Measurements from ENCODE around the gene ZMIZ1.

ZMIZ1 gene

DNA sequence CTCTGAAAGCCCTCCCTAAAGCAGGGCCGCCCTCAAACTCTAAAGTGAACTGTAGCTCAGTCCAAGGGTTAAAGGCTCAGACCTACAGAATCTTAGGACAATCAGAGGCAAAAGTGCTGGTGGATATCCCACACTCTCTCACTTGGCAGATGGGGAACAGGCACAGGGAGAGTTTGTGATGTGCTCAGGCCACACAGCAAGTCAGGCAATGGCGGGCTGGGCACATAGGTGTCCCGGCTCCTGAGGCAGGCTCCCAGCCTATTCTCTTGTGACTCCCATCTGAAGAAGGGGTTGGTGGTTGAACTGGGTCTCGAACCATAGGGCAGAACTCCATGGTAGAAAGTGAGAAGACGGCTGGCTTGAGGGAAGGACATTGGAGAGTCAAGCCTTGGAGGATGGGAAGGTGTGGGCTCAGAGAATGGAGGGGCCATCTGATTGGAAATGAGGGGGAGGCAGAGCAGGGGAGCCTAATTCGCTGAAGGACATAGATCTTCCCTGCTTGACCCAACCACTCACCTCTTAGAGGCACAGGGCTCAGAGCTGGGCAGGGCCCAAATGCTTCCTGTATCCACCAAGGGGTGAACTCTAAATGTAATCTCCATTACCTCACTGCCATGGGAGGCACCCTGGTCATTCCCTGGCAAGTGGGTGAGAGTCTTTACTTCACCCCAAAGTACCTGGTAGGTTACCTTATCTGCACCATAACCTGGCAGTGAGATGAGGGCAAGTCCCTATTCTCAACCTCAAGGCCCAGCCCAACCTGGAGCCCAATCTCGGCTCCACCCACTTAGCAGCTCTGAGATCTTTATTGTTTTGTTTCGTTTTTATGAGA lies 4.9 kb upstream of the ZMIZ1 start:
- no peak for FAIRE-seq
- DNase-seq (ENCODE audit: extremely low spot score, insufficient read length, low read depth) = no peak

GRCh38 chr10:79065091-79065551 lies 3.6 kb upstream of the ZMIZ1 start:
- FAIRE-seq = no peak
- no peak for DNase-seq (ENCODE audit: extremely low spot score, insufficient read length, low read depth)

DNA sequence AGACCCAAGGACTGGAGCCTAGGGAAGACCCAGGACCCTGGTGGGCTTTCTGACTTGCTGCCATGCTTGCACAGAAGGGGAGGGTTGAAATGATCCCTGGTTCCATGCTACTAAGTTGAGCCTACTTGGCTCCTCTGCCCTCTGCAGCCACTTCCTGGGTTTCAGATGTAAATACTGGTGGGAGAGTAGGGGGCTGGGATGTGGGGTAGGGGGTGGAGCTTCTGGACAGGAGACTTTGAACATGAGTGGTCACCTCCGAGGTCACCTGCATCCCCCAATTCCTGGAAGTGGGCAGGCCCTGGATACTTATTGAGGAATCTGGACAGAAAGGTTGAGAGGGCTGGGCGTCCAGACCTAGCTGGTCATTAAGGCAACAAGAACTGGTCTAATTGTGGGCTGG lies 2.9 kb upstream of the ZMIZ1 start:
- FAIRE-seq = no peak
- DNase-seq (ENCODE audit: extremely low spot score, insufficient read length, low read depth) = no peak

DNA sequence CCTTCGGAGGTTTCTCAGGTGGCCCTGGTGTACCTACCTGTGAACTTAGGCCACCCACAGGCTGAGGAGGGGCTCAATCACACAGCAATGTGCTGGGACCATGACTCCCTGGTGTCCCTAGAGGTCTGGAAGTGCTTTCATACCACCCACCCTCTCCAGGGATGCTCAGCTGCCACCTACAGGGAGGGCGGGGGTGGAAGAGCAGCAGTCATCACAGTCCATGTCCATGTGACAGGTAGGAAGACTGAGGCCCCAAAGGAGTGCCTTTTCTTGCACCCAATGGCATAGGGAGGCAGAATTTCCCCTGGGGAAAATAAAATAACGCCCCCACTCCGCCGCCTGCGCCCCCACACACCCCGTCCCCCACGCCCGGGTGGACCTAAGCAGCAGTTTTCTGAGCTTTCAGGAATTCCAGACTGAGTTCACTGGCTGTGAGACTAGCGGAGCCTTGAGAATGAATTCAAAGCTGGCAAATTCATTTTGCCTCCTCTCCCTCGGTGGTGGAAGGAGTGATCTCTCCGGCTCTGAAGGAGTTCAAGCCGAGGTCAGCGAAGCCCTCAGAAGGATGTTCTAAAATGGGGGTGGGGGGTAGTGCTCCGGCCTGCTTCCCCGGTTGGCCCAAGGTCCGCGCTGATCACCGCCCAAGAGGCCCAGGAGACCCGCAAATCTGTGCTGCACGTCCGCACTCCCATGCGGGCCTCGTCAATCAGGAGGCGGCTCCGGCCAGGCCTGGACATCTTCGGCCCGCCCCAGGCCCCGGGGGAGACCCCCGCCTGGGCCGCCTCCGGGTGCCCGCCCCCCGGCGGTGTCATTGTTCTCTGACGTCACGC lies 2.1 kb upstream of the ZMIZ1 start:
- no peak for DNase-seq (ENCODE audit: extremely low spot score, insufficient read length, low read depth)

DNA sequence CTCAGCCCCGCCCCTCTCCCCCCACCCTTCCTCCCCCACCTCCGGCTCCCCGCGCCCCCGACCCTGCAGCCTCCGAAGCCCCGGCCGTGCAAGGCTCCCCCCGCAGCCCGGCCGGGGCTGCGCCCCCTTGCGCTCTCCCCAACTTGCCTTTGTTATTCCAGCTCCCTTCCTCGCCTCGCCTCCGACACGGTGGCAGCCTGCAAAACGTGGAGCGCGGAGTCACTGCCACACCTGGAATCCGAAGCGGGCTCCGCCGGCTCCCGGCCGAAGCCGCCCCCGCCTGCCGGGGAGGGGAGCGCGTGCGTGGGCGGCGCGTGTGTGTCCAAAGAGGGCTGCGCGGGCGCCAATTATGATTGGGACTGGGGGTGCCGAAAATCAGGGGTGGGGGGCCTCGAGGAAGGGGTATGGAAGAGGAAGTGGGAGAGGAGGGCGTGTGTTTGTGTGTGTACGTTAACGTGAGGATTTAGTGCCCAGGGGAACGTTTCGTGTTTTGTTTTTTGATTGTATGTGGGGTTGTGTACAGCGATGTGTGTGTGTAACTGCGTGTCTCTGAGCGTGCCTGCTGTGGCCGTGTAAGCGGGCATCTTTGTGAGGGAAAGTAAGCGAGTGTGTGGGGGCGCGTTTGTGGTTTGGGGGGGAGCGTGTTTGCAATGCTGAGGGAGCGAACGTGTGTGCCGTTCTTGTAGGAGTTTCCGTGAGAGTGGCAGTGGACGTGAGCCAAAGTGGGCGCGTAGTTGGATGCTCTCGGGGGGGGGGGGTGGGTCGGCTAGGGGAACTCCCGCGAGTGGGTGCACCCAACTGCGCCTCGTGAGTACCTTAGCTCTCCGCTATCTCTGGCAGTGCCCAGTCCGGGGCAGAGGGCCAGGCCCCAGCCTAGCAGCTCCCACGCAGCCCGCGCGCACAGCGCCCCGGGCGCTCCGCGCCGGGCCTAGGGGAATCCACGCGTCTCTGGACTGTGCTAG lies 1.2 kb upstream of the ZMIZ1 start:
- FAIRE-seq = peak; percentile 60

More for the DNA sequence above, 2.1 kb upstream of the ZMIZ1 start:
- no peak for FAIRE-seq

DNA sequence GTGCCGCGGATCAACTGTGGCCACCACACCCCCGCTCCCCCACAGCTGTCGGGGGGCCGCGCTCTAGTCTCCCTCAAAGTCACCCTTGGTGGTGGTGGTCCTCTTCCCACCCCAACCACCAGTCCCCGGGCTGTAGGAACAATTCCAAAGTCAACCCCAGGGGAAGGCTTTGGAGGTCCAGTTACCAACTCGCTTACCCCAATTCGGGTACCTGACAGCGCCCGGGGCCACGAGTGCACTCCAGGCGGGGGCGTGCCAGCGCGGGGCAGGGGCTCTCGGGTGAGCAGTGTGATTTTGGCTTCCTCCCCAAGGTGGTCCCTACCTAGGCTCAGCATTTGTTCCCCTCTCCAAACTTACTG lies 584 bp upstream of the ZMIZ1 start:
- DNase-seq (ENCODE audit: extremely low spot score, insufficient read length, low read depth) = no peak
- FAIRE-seq = no peak

More for the DNA sequence above, 1.2 kb upstream of the ZMIZ1 start:
- DNase-seq (ENCODE audit: extremely low spot score, insufficient read length, low read depth) = peak; percentile 67

- DNase-seq (ENCODE audit: extremely low spot score, insufficient read length, low read depth) = no peak
- FAIRE-seq = no peak
These were observed 737 bp downstream of the ZMIZ1 start for GRCh38 chr10:79069325-79070080.

DNA sequence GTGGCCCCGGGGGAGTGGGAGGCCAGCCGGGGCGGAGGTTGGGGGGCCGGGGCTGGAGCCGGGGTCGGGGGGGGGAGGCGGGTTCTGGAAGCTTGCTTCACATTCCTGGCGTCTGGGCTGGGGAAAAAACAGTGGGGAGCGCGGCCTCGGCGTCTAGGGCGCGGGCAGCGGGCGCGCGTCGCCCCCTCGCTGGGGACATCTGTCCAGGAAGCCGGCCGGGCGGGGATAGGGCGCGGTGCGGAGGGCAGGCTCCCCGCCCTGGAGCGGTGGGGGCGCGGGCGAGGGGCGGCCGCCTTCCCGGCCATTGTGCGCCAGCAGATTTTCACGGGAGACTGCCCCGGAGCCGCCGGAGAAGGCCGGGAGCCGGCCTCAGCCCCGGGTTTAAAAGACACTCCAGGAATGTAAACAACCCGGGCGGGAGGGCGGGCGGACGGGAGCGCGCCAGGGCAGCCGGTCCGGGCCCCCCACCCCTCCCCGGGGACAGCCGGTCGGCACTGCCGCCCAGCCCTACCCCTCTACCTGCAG lies 1.4 kb downstream of the ZMIZ1 start:
- FAIRE-seq (no peak), DNase-seq (ENCODE audit: extremely low spot score, insufficient read length, low read depth) (no peak)

DNA sequence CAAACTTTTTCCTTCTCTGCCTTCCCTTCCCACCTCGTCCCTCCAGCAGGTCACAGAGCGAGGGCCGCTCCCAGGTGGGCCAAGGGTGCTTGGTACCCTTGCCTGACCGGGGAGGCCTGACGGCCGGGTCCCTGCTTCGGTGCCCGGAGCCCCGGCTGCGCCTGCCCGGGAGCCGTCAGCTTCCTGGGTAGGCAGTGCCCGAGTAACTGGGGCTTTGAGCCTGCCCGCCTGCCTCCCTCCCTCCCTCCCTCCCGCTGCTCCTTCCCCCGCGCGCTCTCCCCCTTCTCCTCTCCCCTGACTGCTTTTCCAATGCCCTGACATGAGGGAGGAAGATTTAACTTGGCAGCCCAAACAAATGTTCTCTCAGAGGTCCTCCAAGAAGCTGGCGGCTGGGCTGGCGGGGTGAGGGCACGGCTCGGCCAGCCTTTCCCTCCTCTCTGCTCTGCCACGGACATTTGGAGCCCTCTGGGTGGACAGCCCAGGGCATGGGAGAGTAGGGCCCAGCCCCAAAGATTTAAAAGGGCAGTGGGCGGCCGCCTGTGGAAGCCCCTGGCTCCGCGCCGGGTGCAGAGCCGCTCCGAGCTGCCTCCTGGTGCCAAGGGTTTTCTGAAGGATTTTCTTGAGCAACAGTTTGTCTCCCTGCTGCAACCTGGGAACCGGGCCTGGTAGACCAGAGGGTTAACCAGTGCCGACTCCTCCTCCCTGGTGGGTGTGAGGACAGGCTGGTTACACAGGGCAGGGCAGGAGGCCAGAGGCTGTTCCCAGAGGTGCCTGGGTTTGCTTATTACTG lies 2.0 kb downstream of the ZMIZ1 start:
- DNase-seq (ENCODE audit: extremely low spot score, insufficient read length, low read depth) (no peak), FAIRE-seq (no peak)

- FAIRE-seq (no peak), DNase-seq (ENCODE audit: extremely low spot score, insufficient read length, low read depth) (no peak)
These were observed 2.7 kb downstream of the ZMIZ1 start for GRCh38 chr10:79071396-79071923.

DNA sequence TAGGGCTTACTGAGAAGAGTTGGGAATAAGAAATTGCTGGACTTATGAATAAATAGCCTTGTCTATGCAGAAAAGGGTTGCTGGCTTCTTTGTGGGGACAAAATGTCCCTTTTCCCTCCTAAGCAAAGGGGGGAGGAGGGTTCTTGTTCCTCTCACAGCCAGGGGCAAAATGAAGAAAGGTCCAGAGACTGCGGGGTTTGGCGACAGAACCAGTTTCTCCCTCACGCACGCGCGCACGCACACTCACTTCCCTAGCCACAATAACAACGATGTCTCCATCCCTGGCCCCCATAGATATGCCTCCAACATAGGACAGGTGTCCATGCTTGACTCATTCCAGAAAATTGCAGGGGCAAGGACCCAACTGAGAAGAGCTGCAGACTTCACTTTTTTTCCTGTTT lies 3.3 kb downstream of the ZMIZ1 start:
- DNase-seq (ENCODE audit: extremely low spot score, insufficient read length, low read depth) (no peak), FAIRE-seq (no peak)

- no peak for DNase-seq (ENCODE audit: extremely low spot score, insufficient read length, low read depth)
- FAIRE-seq = no peak
These were observed 4.4 kb downstream of the ZMIZ1 start for GRCh38 chr10:79072994-79073645.

GRCh38 chr10:79073784-79074432 lies 5.1 kb downstream of the ZMIZ1 start:
- DNase-seq (ENCODE audit: extremely low spot score, insufficient read length, low read depth) = no peak
- FAIRE-seq = no peak

DNA sequence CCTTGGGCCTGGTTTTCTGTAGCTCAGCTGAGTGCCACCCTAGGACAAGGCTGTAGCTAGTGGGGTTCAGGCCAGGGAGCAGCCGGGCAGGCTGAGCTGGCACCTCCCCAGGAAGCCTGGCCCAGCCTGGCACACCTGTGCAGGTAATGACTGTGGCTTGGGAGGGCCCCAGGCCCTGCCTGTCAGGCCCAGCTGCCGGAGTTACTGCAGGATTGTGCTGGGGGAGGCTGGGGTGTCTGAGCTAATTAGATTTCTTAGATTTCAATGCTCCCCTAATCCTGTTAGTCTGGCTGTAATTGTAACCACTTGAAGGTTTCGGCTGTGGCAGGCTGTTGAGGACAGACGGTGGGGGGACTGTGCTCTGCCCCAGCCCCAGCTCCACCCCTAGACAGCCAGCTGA lies 6.0 kb downstream of the ZMIZ1 start:
- FAIRE-seq = no peak

DNA sequence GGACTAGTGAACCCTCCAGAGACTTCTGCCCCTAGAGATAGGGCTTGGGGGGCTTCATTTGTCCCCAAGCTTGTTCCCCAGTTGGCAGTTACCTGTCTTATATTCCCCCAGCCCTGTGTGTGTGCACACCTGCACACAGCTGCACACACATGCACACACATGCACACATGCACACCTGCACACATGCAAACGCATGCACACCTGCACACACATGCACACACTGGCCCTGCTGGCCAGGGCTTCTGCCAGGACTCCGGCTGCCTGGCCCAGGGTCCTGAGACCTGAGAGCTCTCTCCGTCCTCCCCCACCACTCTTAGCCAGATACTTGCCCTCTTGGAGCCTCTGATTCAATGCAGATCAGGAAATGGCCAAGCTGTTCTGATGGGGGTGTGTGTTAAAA lies 6.7 kb downstream of the ZMIZ1 start:
- DNase-seq (ENCODE audit: extremely low spot score, insufficient read length, low read depth) = no peak
- FAIRE-seq = no peak

More for the DNA sequence above, 6.0 kb downstream of the ZMIZ1 start:
- DNase-seq (ENCODE audit: extremely low spot score, insufficient read length, low read depth) = no peak

DNA sequence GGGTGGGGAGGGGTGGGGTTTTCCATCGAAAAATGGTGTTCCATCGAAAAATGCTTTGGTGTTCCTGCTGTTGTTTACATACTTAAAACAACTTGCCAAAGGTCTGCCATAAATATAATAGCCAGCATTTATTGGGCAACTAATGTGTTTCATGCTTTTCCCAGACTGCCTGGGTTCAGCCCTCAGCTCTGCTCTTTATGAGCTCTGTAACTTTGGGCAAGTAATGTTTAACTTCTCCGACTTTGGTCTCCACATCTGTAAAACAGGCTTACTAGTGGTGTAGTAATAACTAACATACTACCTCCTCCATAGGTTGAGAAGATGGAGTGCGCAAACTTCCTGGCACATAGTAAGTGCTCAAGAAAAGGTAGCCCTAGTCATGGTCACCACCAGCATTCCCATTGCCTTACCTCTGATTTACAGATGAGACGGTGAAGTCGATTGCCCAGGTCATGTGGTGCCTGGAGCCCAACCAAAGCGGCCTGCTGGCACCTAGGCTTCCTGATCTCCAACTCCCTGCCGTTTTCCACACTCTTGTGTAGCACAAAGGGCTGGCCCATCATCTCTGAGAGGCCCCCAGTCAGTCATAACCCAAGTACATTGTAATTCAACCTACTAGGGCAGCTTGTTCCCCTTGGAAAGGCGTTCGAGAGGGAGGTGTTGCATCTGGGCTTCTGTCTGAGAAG lies 8.9 kb downstream of the ZMIZ1 start:
- DNase-seq (ENCODE audit: extremely low spot score, insufficient read length, low read depth) (no peak), FAIRE-seq (no peak)
